ENCODE measurements around the gene SPTBN5. TPM values are rescaled to one million over a fixed set of nuclear protein-coding genes. Genes with fewer than 3 reads are reported as not detected.

Gene SPTBN5
- total and polyA plus RNA-seq, 12 donors: under 0.01 to 6.8 (median 0.55) TPM

DNA sequence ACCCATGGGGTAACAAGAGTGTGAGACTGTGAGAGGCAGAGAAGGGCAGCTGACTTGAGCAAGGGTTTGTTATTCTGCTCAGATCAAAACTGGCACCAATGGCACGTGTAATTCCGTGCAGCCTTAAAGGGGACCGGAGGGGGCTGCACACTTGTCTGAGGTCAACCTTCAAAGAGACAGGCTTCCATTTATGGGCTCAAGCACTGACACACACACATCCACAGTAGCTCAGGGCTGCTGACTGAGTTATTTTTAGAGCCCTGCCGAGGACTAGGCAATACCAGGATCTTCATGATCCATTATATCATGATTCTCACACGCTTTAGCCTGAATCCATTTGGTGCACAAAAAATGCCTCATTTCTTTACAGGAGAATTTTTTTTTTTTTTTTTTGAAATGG, 20.6 kb upstream of the SPTBN5 start:
- no peak for TF ChIP-seq POLR2A (IDR thresholded peaks at IDR 0.05)
- TF ChIP-seq, protein P1, sequence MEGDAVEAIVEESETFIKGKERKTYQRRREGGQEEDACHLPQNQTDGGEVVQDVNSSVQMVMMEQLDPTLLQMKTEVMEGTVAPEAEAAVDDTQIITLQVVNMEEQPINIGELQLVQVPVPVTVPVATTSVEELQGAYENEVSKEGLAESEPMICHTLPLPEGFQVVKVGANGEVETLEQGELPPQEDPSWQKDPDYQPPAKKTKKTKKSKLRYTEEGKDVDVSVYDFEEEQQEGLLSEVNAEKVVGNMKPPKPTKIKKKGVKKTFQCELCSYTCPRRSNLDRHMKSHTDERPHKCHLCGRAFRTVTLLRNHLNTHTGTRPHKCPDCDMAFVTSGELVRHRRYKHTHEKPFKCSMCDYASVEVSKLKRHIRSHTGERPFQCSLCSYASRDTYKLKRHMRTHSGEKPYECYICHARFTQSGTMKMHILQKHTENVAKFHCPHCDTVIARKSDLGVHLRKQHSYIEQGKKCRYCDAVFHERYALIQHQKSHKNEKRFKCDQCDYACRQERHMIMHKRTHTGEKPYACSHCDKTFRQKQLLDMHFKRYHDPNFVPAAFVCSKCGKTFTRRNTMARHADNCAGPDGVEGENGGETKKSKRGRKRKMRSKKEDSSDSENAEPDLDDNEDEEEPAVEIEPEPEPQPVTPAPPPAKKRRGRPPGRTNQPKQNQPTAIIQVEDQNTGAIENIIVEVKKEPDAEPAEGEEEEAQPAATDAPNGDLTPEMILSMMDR (IDR thresholded peaks at IDR 0.05): no peak
- WGBS, 4 donors: 68 to 76% (median 71%) methylated on average over 5 of the region's 5 CpGs
- intact Hi-C loops (cut with DNase I): no loop called here
- Histone ChIP-seq H3K27ac (no peak overlapping the region), H3K4me3 (no peak overlapping the region), H3K9me3 (replicated peaks in 1 of 3) (no peaks in the 10 kb centered on the region), H3K36me3 (replicated peaks in 1 of 2) (peaks cover 0 to 14% of the 10 kb centered on the region in 2 donors), H3K4me1 (replicated peaks in 1 of 2) (peaks cover 3 to 36% of the 10 kb centered on the region in 2 donors), H3K27me3 (no peaks in the 10 kb centered on the region)
- DNase-seq: no peak

DNA sequence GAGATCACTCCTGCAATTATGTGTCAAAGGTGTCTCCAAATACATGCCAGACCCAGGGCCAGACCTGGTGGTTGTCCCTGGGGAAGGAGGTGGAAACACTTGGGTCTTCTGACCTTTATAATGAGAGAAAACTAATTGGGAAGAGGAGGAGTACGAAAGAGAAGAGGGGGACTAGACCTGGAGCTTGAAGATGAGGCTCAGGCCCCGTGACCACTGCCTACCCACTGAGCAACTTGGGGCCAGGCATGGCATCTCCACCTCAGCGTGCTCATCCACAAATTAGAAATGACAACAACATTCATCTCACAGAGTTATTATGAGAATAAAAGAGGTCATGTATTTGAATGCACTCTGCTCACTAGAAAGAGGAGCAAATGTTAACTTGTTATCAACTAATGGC, 19.4 kb upstream of the SPTBN5 start:
- H3K4me1 ChIP-seq (replicated peaks in 1 of 2): peaks cover 3 to 34% of the 10 kb centered on the region in 2 donors
- DNase-seq: no peak
- intact Hi-C loops (cut with DNase I): no loop called here
- WGBS, 4 donors: 78 to 96% (median 88%) methylated on average over 3 of the region's 3 CpGs
- H3K27ac ChIP-seq: no peak overlapping the region
- TF ChIP-seq POLR2A (IDR thresholded peaks at IDR 0.05): no peak
- TF ChIP-seq, protein P1 (IDR thresholded peaks at IDR 0.05): no peak
- H3K4me3 ChIP-seq: no peak overlapping the region
- peaks cover 0 to 12% of the 10 kb centered on the region in 2 donors for H3K36me3 ChIP-seq (replicated peaks in 1 of 2)
- no peaks in the 10 kb centered on the region for H3K9me3 ChIP-seq (replicated peaks in 1 of 3)
- no peaks in the 10 kb centered on the region for H3K27me3 ChIP-seq

DNA sequence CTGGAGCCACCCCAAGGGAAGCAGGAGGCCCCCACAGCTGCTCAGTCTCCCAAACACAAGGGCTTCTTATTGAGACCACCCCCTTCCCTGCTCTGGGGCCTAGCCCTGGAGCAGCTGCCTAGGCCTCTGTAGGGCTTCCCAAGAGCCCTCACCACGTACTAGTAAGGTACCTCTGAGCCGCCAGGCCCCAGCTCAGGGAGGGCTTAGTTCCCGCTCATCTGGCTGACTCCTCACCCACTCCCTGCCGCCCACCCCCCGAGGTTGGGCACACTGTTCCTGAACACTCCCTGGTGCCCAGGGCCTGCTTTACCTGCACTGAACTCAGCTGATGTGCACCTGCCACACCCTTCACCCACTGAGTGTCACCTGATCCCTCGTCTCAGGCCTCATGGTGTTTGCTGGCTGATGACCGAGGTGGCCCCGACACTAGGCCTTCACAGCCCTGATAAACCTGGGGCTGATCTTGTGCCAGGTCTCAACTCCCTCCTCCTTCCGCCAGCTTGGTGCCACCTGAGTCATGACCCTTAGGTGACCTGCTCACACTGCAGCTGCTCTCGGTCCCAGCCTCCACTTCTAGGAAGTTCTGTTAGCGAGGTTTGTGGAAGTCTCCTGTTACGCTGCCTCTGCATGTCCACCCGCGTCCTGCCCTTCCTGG, 18.0 kb upstream of the SPTBN5 start:
- Histone ChIP-seq H3K4me3 (no peak overlapping the region), H3K36me3 (replicated peaks in 1 of 2) (peaks cover 0 to 12% of the 10 kb centered on the region in 2 donors), H3K27ac (no peak overlapping the region), H3K27me3 (no peaks in the 10 kb centered on the region), H3K9me3 (replicated peaks in 1 of 3) (no peaks in the 10 kb centered on the region), H3K4me1 (replicated peaks in 1 of 2) (peaks cover 3 to 20% of the 10 kb centered on the region in 2 donors)
- TF ChIP-seq POLR2A (IDR thresholded peaks at IDR 0.05): no peak
- TF ChIP-seq, protein P1 (IDR thresholded peaks at IDR 0.05): no peak
- 90 to 93% (median 92%) methylated on average over 11 to 14 of the region's 14 CpGs for WGBS, 4 donors
- intact Hi-C loops (cut with DNase I): no loop called here
- no peak for DNase-seq

DNA sequence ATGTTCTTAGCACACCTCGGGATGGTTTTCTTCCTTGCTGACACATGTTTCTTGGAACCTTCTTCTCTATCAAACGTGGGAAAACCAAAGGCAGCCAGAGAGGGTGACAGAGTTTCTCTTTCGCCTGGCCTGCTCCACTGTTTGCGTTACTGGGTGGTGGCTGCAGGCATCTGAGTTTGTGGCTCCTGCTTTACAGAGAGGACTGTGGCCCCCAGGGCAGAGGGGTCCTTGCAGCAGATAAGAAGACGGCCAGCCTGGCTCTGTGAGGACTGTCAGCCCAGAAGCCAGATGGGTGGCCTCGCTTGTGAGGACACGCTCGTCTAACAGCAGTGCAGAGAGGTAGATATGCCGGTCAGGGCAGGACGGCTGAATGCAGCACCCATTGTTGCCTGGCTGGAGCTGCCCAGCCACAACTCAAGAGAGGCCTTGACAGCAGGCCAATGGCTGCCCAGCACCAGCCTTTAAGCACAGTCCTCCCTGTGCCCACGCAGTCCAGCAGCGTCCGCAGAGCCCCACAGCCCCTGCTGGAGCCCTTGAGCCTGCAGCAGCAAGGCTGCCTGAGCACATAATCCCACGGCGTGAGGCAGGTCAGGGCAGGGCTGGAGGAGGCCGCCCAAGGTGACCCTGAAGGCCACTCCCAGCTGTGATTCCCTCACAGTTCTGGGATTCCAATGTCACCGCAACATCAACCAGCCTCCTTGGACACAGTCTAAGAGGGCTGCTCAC, 15.0 kb upstream of the SPTBN5 start:
- H3K27ac ChIP-seq: no peak overlapping the region
- H3K4me1 ChIP-seq (replicated peaks in 1 of 2): peaks cover 3 to 8% of the 10 kb centered on the region in 2 donors
- H3K9me3 ChIP-seq (replicated peaks in 1 of 3): no peaks in the 10 kb centered on the region

More for the DNA sequence above, 15.0 kb upstream of the SPTBN5 start:
- H3K27me3 ChIP-seq: no peaks in the 10 kb centered on the region
- H3K36me3 ChIP-seq (replicated peaks in 1 of 2): peaks cover 0 to 15% of the 10 kb centered on the region in 2 donors
- no peak for DNase-seq
- 70 to 77% (median 72%) methylated on average over 6 to 17 of the region's 17 CpGs for WGBS, 4 donors
- no peak for TF ChIP-seq POLR2A (IDR thresholded peaks at IDR 0.05)
- TF ChIP-seq, protein P1 (IDR thresholded peaks at IDR 0.05): no peak
- intact Hi-C loops (cut with DNase I): no loop called here
- H3K4me3 ChIP-seq: no peak overlapping the region
